ENCODE measurements around the gene TMEM145. TPM values are rescaled to one million over a fixed set of nuclear protein-coding genes. Genes with fewer than 3 reads are reported as not detected.

Gene TMEM145
- total RNA-seq, 1 donor from 2014 or later = 0.26 TPM

- DNase-seq (ENCODE audit: low read depth) = no peak
- H3K4me3 ChIP-seq (ENCODE audit: low read depth, low read length) = no peak overlapping the region
- H3K36me3 ChIP-seq (ENCODE audit: control insufficient read depth, insufficient read depth, low read length) = peaks cover 1% of the 10 kb centered on the region
- H3K27me3 ChIP-seq (ENCODE audit: control insufficient read depth, insufficient read depth, low read length) = no peaks in the 10 kb centered on the region
- no peak for TF ChIP-seq CTCF (IDR thresholded peaks at IDR 0.05; ENCODE audit: insufficient read depth, low read length, severe bottlenecking)
- FAIRE-seq = no peak
Observed at GRCh38 chr19:42362891-42363440, 49.9 kb downstream of the TMEM145 start.

- FAIRE-seq = peak; percentile 40
Observed at GRCh38 chr19:42363614-42364346, 50.7 kb downstream of the TMEM145 start.

GRCh38 chr19:42366673-42367072 is 53.6 kb downstream of the TMEM145 start:
- Histone ChIP-seq H3K27me3 (ENCODE audit: control insufficient read depth, insufficient read depth, low read length) (no peaks in the 10 kb centered on the region), H3K36me3 (ENCODE audit: control insufficient read depth, insufficient read depth, low read length) (peaks cover 1% of the 10 kb centered on the region), H3K4me3 (ENCODE audit: low read depth, low read length) (no peak overlapping the region)
- no peak for DNase-seq (ENCODE audit: low read depth)
- no peak for FAIRE-seq
- TF ChIP-seq CTCF (IDR thresholded peaks at IDR 0.05; ENCODE audit: insufficient read depth, low read length, severe bottlenecking) = no peak

More at GRCh38 chr19:42363614-42364346, 50.7 kb downstream of the TMEM145 start:
- no peaks in the 10 kb centered on the region for H3K27me3 ChIP-seq (ENCODE audit: control insufficient read depth, insufficient read depth, low read length)
- H3K36me3 ChIP-seq (ENCODE audit: control insufficient read depth, insufficient read depth, low read length) = peaks cover 1% of the 10 kb centered on the region
- H3K4me3 ChIP-seq (ENCODE audit: low read depth, low read length) = no peak overlapping the region
- TF ChIP-seq CTCF (IDR thresholded peaks at IDR 0.05; ENCODE audit: insufficient read depth, low read length, severe bottlenecking) = no peak
- no peak for DNase-seq (ENCODE audit: low read depth)

- no peak for DNase-seq (ENCODE audit: low read depth)
- H3K27me3 ChIP-seq (ENCODE audit: control insufficient read depth, insufficient read depth, low read length) = no peaks in the 10 kb centered on the region
- H3K36me3 ChIP-seq (ENCODE audit: control insufficient read depth, insufficient read depth, low read length) = peaks cover 1% of the 10 kb centered on the region
- no peak for FAIRE-seq
- H3K4me3 ChIP-seq (ENCODE audit: low read depth, low read length) = no peak overlapping the region
- no peak for TF ChIP-seq CTCF (IDR thresholded peaks at IDR 0.05; ENCODE audit: insufficient read depth, low read length, severe bottlenecking)
Observed at GRCh38 chr19:42367929-42368328, 54.8 kb downstream of the TMEM145 start.

- peaks cover 1% of the 10 kb centered on the region for H3K36me3 ChIP-seq (ENCODE audit: control insufficient read depth, insufficient read depth, low read length)
- no peaks in the 10 kb centered on the region for H3K27me3 ChIP-seq (ENCODE audit: control insufficient read depth, insufficient read depth, low read length)
- FAIRE-seq = no peak
- no peak overlapping the region for H3K4me3 ChIP-seq (ENCODE audit: low read depth, low read length)
- TF ChIP-seq CTCF (IDR thresholded peaks at IDR 0.05; ENCODE audit: insufficient read depth, low read length, severe bottlenecking) = no peak
- DNase-seq (ENCODE audit: low read depth) = no peak
Observed at GRCh38 chr19:42368360-42368759, 55.3 kb downstream of the TMEM145 start.

Data from bronchial epithelial cell (primary cell).